NCI-H1092 (cell line): ENCODE data around the gene SLC17A6.

Source experiments
- DNase-seq: peaks from one replicate; lab custom pipeline; 2025; lab: John Stamatoyannopoulos, UW

The SLC17A6 gene

GRCh38 chr11:22389526-22390282 lies 51.5 kb downstream of the SLC17A6 start:
- DNase-seq: no peak

- no peak for DNase-seq
Measured at GRCh38 chr11:22390283-22390655, 52.1 kb downstream of the SLC17A6 start.

- DNase-seq: no peak
Measured at GRCh38 chr11:22392561-22392960, 54.4 kb downstream of the SLC17A6 start.

GRCh38 chr11:22405377-22405776 lies 67.2 kb downstream of the SLC17A6 start:
- DNase-seq: no peak

GRCh38 chr11:22407267-22407666 lies 69.1 kb downstream of the SLC17A6 start:
- no peak for DNase-seq

GRCh38 chr11:22407921-22408320 lies 69.7 kb downstream of the SLC17A6 start:
- peak; percentile 41 for DNase-seq

GRCh38 chr11:22415476-22415875 lies 77.3 kb downstream of the SLC17A6 start:
- no peak for DNase-seq

GRCh38 chr11:22416462-22416861 lies 78.3 kb downstream of the SLC17A6 start:
- no peak for DNase-seq

- no peak for DNase-seq
Measured at GRCh38 chr11:22426915-22427314, 88.7 kb downstream of the SLC17A6 start.
